ENCODE results near the gene ZNF579.
"Not testable (repeated sequence)": the region's sequence is repeated elsewhere in the genome, so short reads cannot be mapped to it uniquely, and the experiment has no call there.

Gene ZNF579

GRCh38 chr19:55538132-55538531 is 42.5 kb downstream of the ZNF579 start:
- Histone ChIP-seq H3K9me3 (ENCODE audit: low read depth, low read length) (no peaks in the 10 kb centered on the region), H3K27ac (no peak overlapping the region), H3K9ac (ENCODE audit: insufficient read length) (no peak overlapping the region), H3K4me3 (no peak overlapping the region), H3K36me3 (ENCODE audit: insufficient read depth, low read length) (no peaks in the 10 kb centered on the region)
- TF ChIP-seq FOXP2 (optimal IDR thresholded peaks at IDR 0.05; ENCODE audit: control extremely low read depth, extremely low read length, insufficient read depth): no peak
- TF ChIP-seq EZH2 (IDR thresholded peaks at IDR 0.05): no peak
- TF ChIP-seq POLR2AphosphoS5 (IDR thresholded peaks at IDR 0.05; ENCODE audit: borderline replicate concordance, low read depth, low read length): no peak
- no peak for DNase-seq (ENCODE audit: low read depth, low spot score)

GRCh38 chr19:55537741-55538111 is 42.9 kb downstream of the ZNF579 start:
- H3K4me3 ChIP-seq: no peak overlapping the region
- H3K27ac ChIP-seq: no peak overlapping the region
- TF ChIP-seq EZH2 (IDR thresholded peaks at IDR 0.05) (no peak), FOXP2 (optimal IDR thresholded peaks at IDR 0.05; ENCODE audit: control extremely low read depth, extremely low read length, insufficient read depth) (no peak), POLR2AphosphoS5 (IDR thresholded peaks at IDR 0.05; ENCODE audit: borderline replicate concordance, low read depth, low read length) (no peak)
- H3K9ac ChIP-seq (ENCODE audit: insufficient read length): no peak overlapping the region
- no peaks in the 10 kb centered on the region for H3K36me3 ChIP-seq (ENCODE audit: insufficient read depth, low read length)
- H3K9me3 ChIP-seq (ENCODE audit: low read depth, low read length): no peaks in the 10 kb centered on the region
- DNase-seq (ENCODE audit: low read depth, low spot score): no peak

GRCh38 chr19:55536951-55537740 is 43.5 kb downstream of the ZNF579 start, which contains the start of gene SBK2:
TSS of gene SBK2 (minus strand) at chr19:55537133. CDS start at chr19:55536294, 839 bp downstream.
- Histone ChIP-seq H3K4me3 (no peak within 1 kb of the TSS), H3K36me3 (ENCODE audit: insufficient read depth, low read length) (no peaks in the 10 kb centered on the region), H3K27ac (no peak within 1 kb of the TSS), H3K9ac (ENCODE audit: insufficient read length) (no peak within 1 kb of the TSS), H3K9me3 (ENCODE audit: low read depth, low read length) (no peaks in the 10 kb centered on the region)
- no peak for DNase-seq (ENCODE audit: low read depth, low spot score)
- TF ChIP-seq EZH2 (IDR thresholded peaks at IDR 0.05): no peak

GRCh38 chr19:55536366-55536765 is 44.3 kb downstream of the ZNF579 start:
- no peak for TF ChIP-seq EZH2 (IDR thresholded peaks at IDR 0.05)
- TF ChIP-seq FOXP2 (optimal IDR thresholded peaks at IDR 0.05; ENCODE audit: control extremely low read depth, extremely low read length, insufficient read depth): no peak
- TF ChIP-seq POLR2AphosphoS5 (IDR thresholded peaks at IDR 0.05; ENCODE audit: borderline replicate concordance, low read depth, low read length): no peak
- Histone ChIP-seq H3K27ac (no peak overlapping the region), H3K36me3 (ENCODE audit: insufficient read depth, low read length) (no peaks in the 10 kb centered on the region), H3K9me3 (ENCODE audit: low read depth, low read length) (no peaks in the 10 kb centered on the region), H3K9ac (ENCODE audit: insufficient read length) (no peak overlapping the region), H3K4me3 (no peak overlapping the region)
- no peak for DNase-seq (ENCODE audit: low read depth, low spot score)

- Histone ChIP-seq H3K27ac (no peak overlapping the region), H3K9me3 (ENCODE audit: low read depth, low read length) (no peaks in the 10 kb centered on the region), H3K36me3 (ENCODE audit: insufficient read depth, low read length) (no peaks in the 10 kb centered on the region), H3K4me3 (no peak overlapping the region), H3K9ac (ENCODE audit: insufficient read length) (no peak overlapping the region)
- no peak for DNase-seq (ENCODE audit: low read depth, low spot score)
- no peak for TF ChIP-seq EZH2 (IDR thresholded peaks at IDR 0.05)
- no peak for TF ChIP-seq POLR2AphosphoS5 (IDR thresholded peaks at IDR 0.05; ENCODE audit: borderline replicate concordance, low read depth, low read length)
- TF ChIP-seq FOXP2 (optimal IDR thresholded peaks at IDR 0.05; ENCODE audit: control extremely low read depth, extremely low read length, insufficient read depth): no peak
These were observed 44.7 kb downstream of the ZNF579 start for GRCh38 chr19:55535965-55536350.

- DNase-seq (ENCODE audit: low read depth, low spot score): no peak
- no peak overlapping the region for H3K27ac ChIP-seq
- no peaks in the 10 kb centered on the region for H3K9me3 ChIP-seq (ENCODE audit: low read depth, low read length)
- H3K4me3 ChIP-seq: no peak overlapping the region
- H3K9ac ChIP-seq (ENCODE audit: insufficient read length): no peak overlapping the region
- TF ChIP-seq POLR2AphosphoS5 (IDR thresholded peaks at IDR 0.05; ENCODE audit: borderline replicate concordance, low read depth, low read length): no peak
- TF ChIP-seq FOXP2 (optimal IDR thresholded peaks at IDR 0.05; ENCODE audit: control extremely low read depth, extremely low read length, insufficient read depth): no peak
- TF ChIP-seq EZH2 (IDR thresholded peaks at IDR 0.05): no peak
- no peaks in the 10 kb centered on the region for H3K36me3 ChIP-seq (ENCODE audit: insufficient read depth, low read length)
These were observed 45.3 kb downstream of the ZNF579 start for GRCh38 chr19:55535173-55535964.

GRCh38 chr19:55534280-55534679 is 46.4 kb downstream of the ZNF579 start:
- not testable (repeated sequence) for H3K36me3 ChIP-seq (ENCODE audit: insufficient read depth, low read length); H3K27ac ChIP-seq; H3K9me3 ChIP-seq (ENCODE audit: low read depth, low read length); H3K9ac ChIP-seq (ENCODE audit: insufficient read length); DNase-seq (ENCODE audit: low read depth, low spot score); H3K4me3 ChIP-seq

GRCh38 chr19:55530996-55531395 is 49.7 kb downstream of the ZNF579 start:
- Histone ChIP-seq H3K27ac (no peak overlapping the region), H3K4me3 (no peak overlapping the region), H3K9me3 (ENCODE audit: low read depth, low read length) (no peaks in the 10 kb centered on the region), H3K36me3 (ENCODE audit: insufficient read depth, low read length) (no peaks in the 10 kb centered on the region), H3K9ac (ENCODE audit: insufficient read length) (no peak overlapping the region)
- DNase-seq (ENCODE audit: low read depth, low spot score): no peak
- TF ChIP-seq POLR2AphosphoS5 (IDR thresholded peaks at IDR 0.05; ENCODE audit: borderline replicate concordance, low read depth, low read length) (no peak), EZH2 (IDR thresholded peaks at IDR 0.05) (no peak), FOXP2 (optimal IDR thresholded peaks at IDR 0.05; ENCODE audit: control extremely low read depth, extremely low read length, insufficient read depth) (no peak)
